Erythroblast (primary cell): Measurements from ENCODE around the gene FER1L5.

Source experiments
- GATA1 ChIP-seq: IDR thresholded peaks from 2 replicates; pipeline ENCODE4 v1.6.1; 2011; ENCODE audit warnings: low read depth, mild to moderate bottlenecking, control low read depth, low read length, moderate library complexity
- POLR2A ChIP-seq: IDR thresholded peaks from 2 replicates; pipeline ENCODE4 v1.6.1; 2011; ENCODE audit warnings: mild to moderate bottlenecking, low read length

GRCh38 chr2:96737251-96737650 is 94.7 kb downstream of the FER1L5 start:
- TF ChIP-seq POLR2A (no peak), GATA1 (no peak)
